Erythroblast (primary cell): ENCODE measurements around the gene ACOT13.
"Not testable (repeated sequence)": the region's sequence is repeated elsewhere in the genome, so short reads cannot be mapped to it uniquely, and the experiment has no call there.

Source experiments
- DNase-seq, 2 experiments: peaks; one replicate each; lab custom pipeline; 2025; lab: John Stamatoyannopoulos, UW
- GATA1 ChIP-seq: IDR thresholded peaks from 2 replicates; pipeline ENCODE4 v1.6.1; 2011; ENCODE audit warnings: low read depth, mild to moderate bottlenecking, control low read depth, low read length, moderate library complexity
- POLR2A ChIP-seq: IDR thresholded peaks from 2 replicates; pipeline ENCODE4 v1.6.1; 2011; ENCODE audit warnings: mild to moderate bottlenecking, low read length

The ACOT13 gene

GRCh38 chr6:24719125-24719971, 52.5 kb downstream of the ACOT13 start, which contains the start of gene C6orf62:
Gene C6orf62 (minus strand): TSS chr6:24719154. CDS start chr6:24718668, 486 bp downstream.
- peak; percentile 77 to 85 for DNase-seq

GRCh38 chr6:24720131-24720603, 53.3 kb downstream of the ACOT13 start:
- DNase-seq, result peak; percentile 79 to 87
- TF ChIP-seq GATA1 (no peak), POLR2A (no peak)

More at GRCh38 chr6:24719125-24719971, 52.5 kb downstream of the ACOT13 start, which contains the start of gene C6orf62:
- TF ChIP-seq POLR2A, result peak; percentile 26
- no peak for TF ChIP-seq GATA1

GRCh38 chr6:24720604-24721460, 54.0 kb downstream of the ACOT13 start:
- peak; percentile 100 for DNase-seq
- TF ChIP-seq GATA1 (no peak), POLR2A (peak; percentile 98)

GRCh38 chr6:24721461-24722215, 54.8 kb downstream of the ACOT13 start:
- peak; percentile 66 for TF ChIP-seq POLR2A
- TF ChIP-seq GATA1, result no peak
- DNase-seq, result no peak

GRCh38 chr6:24723270-24723669, 56.4 kb downstream of the ACOT13 start:
- DNase-seq, result no peak
- TF ChIP-seq POLR2A, result no peak
- TF ChIP-seq GATA1, result no peak

GRCh38 chr6:24730653-24731052, 63.8 kb downstream of the ACOT13 start:
- DNase-seq, result not testable (repeated sequence)

- not testable (repeated sequence) for DNase-seq
These were observed 64.7 kb downstream of the ACOT13 start for GRCh38 chr6:24731456-24732134.

GRCh38 chr6:24734166-24734565, 67.3 kb downstream of the ACOT13 start:
- DNase-seq, result no peak
- TF ChIP-seq GATA1 (no peak), POLR2A (no peak)

GRCh38 chr6:24734710-24735109, 67.8 kb downstream of the ACOT13 start:
- DNase-seq, result not testable (repeated sequence)

- TF ChIP-seq GATA1, result no peak
- TF ChIP-seq POLR2A, result no peak
- DNase-seq, result no peak
These were observed 71.9 kb downstream of the ACOT13 start for GRCh38 chr6:24738741-24739140.

GRCh38 chr6:24740861-24741260, 74.0 kb downstream of the ACOT13 start:
- TF ChIP-seq POLR2A (no peak), GATA1 (no peak)
- no peak for DNase-seq

GRCh38 chr6:24742216-24742738, 75.4 kb downstream of the ACOT13 start:
- no peak for DNase-seq
- TF ChIP-seq POLR2A (no peak), GATA1 (no peak)
